PC-3 (cell line): Measurements from ENCODE around the gene CD44. TPM values are rescaled to one million over a fixed set of nuclear protein-coding genes. Genes with fewer than 3 reads are reported as not detected.

Source experiments
- ATAC-seq: fragments of 200-7000 bp; cut with Tn5 transposase; 2 replicates; pipeline ENCODE4 v1.9.1; 2020; ENCODE audit warnings: mild to moderate bottlenecking, moderate library complexity
- BruUV-seq: library from RNA; stranded (reverse); fragments of 400-500 nt; replicated peaks from 2 replicates; lab custom pipeline; 2021; lab: Mats Ljungman, UMichigan
- CTCF ChIA-PET: fragments of 300-600 bp; sonication (Branson Sonifier 250); formaldehyde crosslinking; loops from one replicate; lab custom pipeline; 2022; ENCODE audit warnings: antibody characterized with exemption; lab: Charles Lee
- POLR2A ChIA-PET: fragments of 300-600 bp; sonication (Branson Sonifier 250); formaldehyde crosslinking; loops from one replicate; lab custom pipeline; 2022; ENCODE audit warnings: antibody characterized with exemption; ENCODE audit not compliant: unreplicated experiment; lab: Charles Lee
- DNase-seq: peaks from one replicate; pipeline ENCODE4 v3.0.0-alpha.2; 2015
- H2AFZ ChIP-seq: fragments of 300-600 bp; sonication (generic); 2 replicates; pipeline ENCODE4 v1.6.0; 2016; ENCODE audit warnings: antibody characterized with exemption, low read length
- H3F3A ChIP-seq: fragments of 300-600 bp; sonication (generic); one replicate; pipeline ENCODE4 v1.6.0; 2017; ENCODE audit warnings: antibody characterized with exemption, low read length, control low read depth, mild to moderate bottlenecking; ENCODE audit not compliant: unreplicated experiment
- H3K27ac ChIP-seq: fragments of 300-600 bp; sonication (generic); 2 replicates; pipeline ENCODE4 v1.5.1; 2016; ENCODE audit warnings: mild to moderate bottlenecking, low read length
- H3K27me3 ChIP-seq: fragments of 300-600 bp; sonication (generic); 2 replicates; pipeline ENCODE4 v1.6.1; 2016; ENCODE audit warnings: low read length, mixed read lengths
- H3K36me3 ChIP-seq: fragments of 300-600 bp; sonication (generic); 2 replicates; pipeline ENCODE4 v1.6.1; 2016; ENCODE audit warnings: low read depth, mixed run types, low read length, mixed read lengths
- H3K4me1 ChIP-seq: fragments of 300-600 bp; sonication (generic); 2 replicates; pipeline ENCODE4 v1.5.1; 2016; ENCODE audit warnings: low read length; ENCODE audit not compliant: insufficient read depth
- H3K4me2 ChIP-seq: fragments of 300-600 bp; sonication (generic); 2 replicates; pipeline ENCODE4 v1.6.0; 2016; ENCODE audit warnings: low read length
- H3K4me3 ChIP-seq: fragments of 300-600 bp; sonication (generic); 2 replicates; pipeline ENCODE4 v1.5.1; 2016; ENCODE audit warnings: mild to moderate bottlenecking, low read length, mixed read lengths
- H3K79me2 ChIP-seq: fragments of 300-600 bp; sonication (generic); 2 replicates; pipeline ENCODE4 v1.6.1; 2017; ENCODE audit warnings: low read length, mixed read lengths
- H3K9ac ChIP-seq: fragments of 300-600 bp; sonication (generic); 2 replicates; pipeline ENCODE4 v1.6.0; 2016; ENCODE audit warnings: mild to moderate bottlenecking, low read length
- H3K9me2 ChIP-seq: fragments of 300-600 bp; sonication (generic); replicated peaks from 2 replicates; pipeline ENCODE4 v1.6.1; 2016; ENCODE audit warnings: mixed run types, low read length, mixed read lengths
- H3K9me3 ChIP-seq: fragments of 300-600 bp; sonication (generic); 2 replicates; pipeline ENCODE4 v1.6.1; 2016; ENCODE audit warnings: low read length, mixed read lengths
- H4K20me1 ChIP-seq: fragments of 300-600 bp; sonication (generic); 2 replicates; pipeline ENCODE4 v1.6.1; 2016; ENCODE audit warnings: low read length, mixed read lengths
- EZH2 ChIP-seq: fragments of 300-600 bp; sonication (generic); IDR thresholded peaks from one replicate; pipeline ENCODE4 v1.6.1; 2017; ENCODE audit warnings: antibody characterized with exemption, mild to moderate bottlenecking, low read length; ENCODE audit not compliant: unreplicated experiment
- EZH2phosphoT487 ChIP-seq: fragments of 300-600 bp; sonication (generic); IDR thresholded peaks from 2 replicates; pipeline ENCODE4 v1.6.1; 2018; ENCODE audit warnings: mild to moderate bottlenecking, antibody characterized with exemption, low read length, borderline replicate concordance
- intact Hi-C: fragments of 100-400 bp; cut with micrococcal nuclease; formaldehyde crosslinking; loops from 2 replicates; pipeline ENCODE4 v1.9.0; 2023
- total RNA-seq: library from RNA; depleted of rRNA; stranded (reverse); fragments of >200 nt; gene quantifications from 2 replicates; pipeline ENCODE4 v1.2.3, GENCODE V29; 2014
- TF ChIP-seq, protein P1 (sequence below): fragments of 300-600 bp; sonication (generic); conservative IDR thresholded peaks from 2 replicates; pipeline ENCODE4 v1.5.1; 2017; ENCODE audit warnings: antibody characterized with exemption, low read depth, mild to moderate bottlenecking, low read length

The CD44 gene
- total RNA-seq, 1 experiment from 2014 or later, result 181 TPM

DNA sequence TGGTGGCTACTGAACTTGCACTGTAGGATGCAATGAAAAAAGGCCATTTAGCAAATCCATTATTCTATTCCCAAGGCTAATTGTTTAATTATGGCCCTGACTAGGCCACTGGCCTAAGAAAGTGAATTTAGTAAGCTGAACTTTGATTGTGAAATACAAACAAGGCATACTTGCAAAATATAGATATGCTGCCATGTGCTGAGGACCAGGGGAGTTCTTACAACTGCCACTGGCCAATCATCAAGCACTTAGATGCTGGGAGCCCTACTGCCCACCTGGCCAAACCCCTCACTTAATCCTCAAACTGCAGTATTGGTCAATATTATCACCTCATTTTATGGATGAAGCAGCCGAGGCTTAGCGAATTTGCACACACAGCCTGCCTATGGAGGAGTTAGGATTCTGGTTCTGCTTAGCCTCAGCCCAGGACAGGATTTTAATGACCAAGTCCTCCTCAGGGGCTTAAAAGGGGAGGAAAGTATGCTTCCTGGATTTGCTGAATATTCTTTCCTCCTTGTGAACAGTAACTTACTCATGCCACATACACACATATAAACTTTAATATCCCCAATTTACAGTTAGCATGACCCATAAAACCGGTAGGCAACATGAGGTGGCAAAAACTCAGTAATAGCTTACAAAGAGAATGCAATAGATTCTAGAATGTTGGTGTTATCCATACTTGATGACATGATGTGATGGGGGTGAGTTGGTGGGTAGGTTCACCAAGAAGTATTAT, 39.3 kb downstream of the CD44 start:
- peaks cover 34% of the 10 kb centered on the region for H4K20me1 ChIP-seq
- H3K4me1 ChIP-seq, result peaks cover 68% of the 10 kb centered on the region

DNA sequence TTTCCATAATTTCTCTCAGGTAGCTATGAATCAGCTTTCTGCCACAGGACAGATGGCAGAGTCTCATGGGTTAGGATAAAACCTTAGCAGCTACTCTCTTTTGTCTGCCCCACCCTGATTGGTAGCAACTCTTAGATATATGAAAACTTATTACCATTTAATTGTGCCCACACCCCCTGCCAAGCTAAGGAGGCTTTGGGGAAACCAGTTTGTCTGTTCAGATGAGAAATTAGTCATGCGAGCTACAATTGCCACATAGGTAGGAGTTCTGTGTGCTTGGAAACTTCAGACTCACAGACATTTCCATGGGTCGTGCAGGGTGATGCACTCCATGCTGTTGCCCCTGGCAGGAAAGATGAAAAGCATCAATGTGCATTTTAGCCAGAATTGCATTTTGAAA, 39.9 kb downstream of the CD44 start:
- Histone ChIP-seq H3F3A (peaks cover 4% of the 10 kb centered on the region), H3K4me3 (no peak overlapping the region), H3K4me2 (peak overlapping the region; percentile 46; the same call in 1 of the 2 replicates), H3K27ac (peak overlapping the region; percentile 66), H3K27me3 (no peaks in the 10 kb centered on the region), H4K20me1 (peaks cover 28% of the 10 kb centered on the region), H3K4me1 (peaks cover 62% of the 10 kb centered on the region), H2AFZ (no peak overlapping the region), H3K9ac (no peak overlapping the region), H3K9me2 (no peaks in the 10 kb centered on the region), H3K36me3 (peaks cover 65% of the 10 kb centered on the region), H3K79me2 (peaks cover 83% of the 10 kb centered on the region), H3K9me3 (no peaks in the 10 kb centered on the region)
- CTCF ChIA-PET, result interaction anchor here (0.6 kb wide), 2 partner anchors 12 to 173 kb away, joined by 3 read pairs; no protein-coding TSS in a partner anchor
- POLR2A ChIA-PET, result interaction anchor here (0.6 to 0.8 kb wide), 3 partner anchors 169 to 659 kb away, joined by 3 to 7 read pairs (median 3); no protein-coding TSS in a partner anchor
- intact Hi-C loops, result no loop called here
- ATAC-seq, result peak; percentile 29
- peak; percentile 79 for DNase-seq
- TF ChIP-seq, protein P1, sequence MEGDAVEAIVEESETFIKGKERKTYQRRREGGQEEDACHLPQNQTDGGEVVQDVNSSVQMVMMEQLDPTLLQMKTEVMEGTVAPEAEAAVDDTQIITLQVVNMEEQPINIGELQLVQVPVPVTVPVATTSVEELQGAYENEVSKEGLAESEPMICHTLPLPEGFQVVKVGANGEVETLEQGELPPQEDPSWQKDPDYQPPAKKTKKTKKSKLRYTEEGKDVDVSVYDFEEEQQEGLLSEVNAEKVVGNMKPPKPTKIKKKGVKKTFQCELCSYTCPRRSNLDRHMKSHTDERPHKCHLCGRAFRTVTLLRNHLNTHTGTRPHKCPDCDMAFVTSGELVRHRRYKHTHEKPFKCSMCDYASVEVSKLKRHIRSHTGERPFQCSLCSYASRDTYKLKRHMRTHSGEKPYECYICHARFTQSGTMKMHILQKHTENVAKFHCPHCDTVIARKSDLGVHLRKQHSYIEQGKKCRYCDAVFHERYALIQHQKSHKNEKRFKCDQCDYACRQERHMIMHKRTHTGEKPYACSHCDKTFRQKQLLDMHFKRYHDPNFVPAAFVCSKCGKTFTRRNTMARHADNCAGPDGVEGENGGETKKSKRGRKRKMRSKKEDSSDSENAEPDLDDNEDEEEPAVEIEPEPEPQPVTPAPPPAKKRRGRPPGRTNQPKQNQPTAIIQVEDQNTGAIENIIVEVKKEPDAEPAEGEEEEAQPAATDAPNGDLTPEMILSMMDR, result no peak
- TF ChIP-seq EZH2, result no peak
- TF ChIP-seq EZH2phosphoT487, result no peak
- no TSS peak for BruUV-seq

More for the DNA sequence above, 39.3 kb downstream of the CD44 start:
- peaks cover 59% of the 10 kb centered on the region for H3K36me3 ChIP-seq
- intact Hi-C loops, result no loop called here
- H3K9me3 ChIP-seq, result no peaks in the 10 kb centered on the region
- ChIA-PET CTCF (interaction anchor here (0.6 kb wide), 2 partner anchors 11 to 172 kb away, joined by 3 read pairs; no protein-coding TSS in a partner anchor), POLR2A (interaction anchor here (0.6 to 0.8 kb wide), 3 partner anchors 169 to 658 kb away, joined by 3 to 7 read pairs (median 3); no protein-coding TSS in a partner anchor)
- H3K27ac ChIP-seq, result peak overlapping the region; percentile 66
- ATAC-seq (peak; percentile 48), DNase-seq (no peak)
- H3K9me2 ChIP-seq, result no peaks in the 10 kb centered on the region
- peaks cover 4% of the 10 kb centered on the region for H3F3A ChIP-seq
- H3K4me3 ChIP-seq, result no peak overlapping the region
- H3K9ac ChIP-seq, result no peak overlapping the region; the same call in 1 of the 2 replicates
- TF ChIP-seq EZH2phosphoT487, result no peak
- no peak for TF ChIP-seq EZH2
- TF ChIP-seq, protein P1, result no peak
- no TSS peak for BruUV-seq
- H3K27me3 ChIP-seq, result no peaks in the 10 kb centered on the region
- no peak overlapping the region for H2AFZ ChIP-seq
- H3K79me2 ChIP-seq, result peaks cover 83% of the 10 kb centered on the region
- peak overlapping the region; percentile 46 for H3K4me2 ChIP-seq
